ENCODE data around the gene ARHGDIB. TPM values are rescaled to one million over a fixed set of nuclear protein-coding genes. Genes with fewer than 3 reads are reported as not detected.

ARHGDIB gene
- total RNA-seq, 1 donor from 2014 or later, result 10.4 TPM

DNA sequence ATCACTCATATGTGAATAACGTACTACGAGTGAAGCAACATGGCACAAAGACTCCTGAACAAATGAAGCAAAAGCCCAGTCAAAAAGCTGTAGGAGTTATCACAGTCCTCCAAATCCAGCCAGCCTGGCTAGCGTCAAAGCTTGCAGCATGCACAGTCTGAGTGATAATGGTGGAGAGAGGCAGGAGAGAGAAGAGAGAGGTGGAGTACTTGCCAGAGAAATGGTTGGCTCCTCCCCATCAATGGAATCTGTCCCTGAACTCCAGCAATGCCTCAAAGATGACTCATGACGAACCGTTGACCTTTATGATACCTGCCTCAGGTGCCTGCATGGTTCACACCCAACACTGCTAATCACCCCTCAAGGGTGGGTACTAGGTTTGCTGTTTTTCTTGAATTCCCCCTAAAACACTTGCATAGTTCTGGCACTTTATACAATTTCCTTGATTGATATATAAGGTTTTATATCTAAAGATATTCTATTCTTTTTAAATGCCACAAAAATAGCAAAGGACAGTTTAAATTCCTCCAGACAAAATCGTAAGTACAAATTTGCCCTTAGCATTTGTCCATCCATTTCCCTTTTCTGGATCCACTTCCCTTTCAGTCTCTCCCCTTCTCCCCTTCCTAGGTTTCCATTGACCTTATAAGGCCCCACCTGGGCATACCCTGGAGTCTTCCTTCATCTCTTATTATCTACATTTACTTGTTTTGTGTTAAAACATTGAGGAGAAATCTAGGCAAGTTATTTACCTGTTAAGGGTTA lies 10.2 kb downstream of the ARHGDIB start:
- no peak overlapping the region for H3K4me3 ChIP-seq (ENCODE audit: low read depth, low read length)
- DNase-seq (ENCODE audit: low read depth), result no peak
- H3K27me3 ChIP-seq (ENCODE audit: control insufficient read depth, insufficient read depth, low read length), result no peaks in the 10 kb centered on the region
- TF ChIP-seq, protein P1, sequence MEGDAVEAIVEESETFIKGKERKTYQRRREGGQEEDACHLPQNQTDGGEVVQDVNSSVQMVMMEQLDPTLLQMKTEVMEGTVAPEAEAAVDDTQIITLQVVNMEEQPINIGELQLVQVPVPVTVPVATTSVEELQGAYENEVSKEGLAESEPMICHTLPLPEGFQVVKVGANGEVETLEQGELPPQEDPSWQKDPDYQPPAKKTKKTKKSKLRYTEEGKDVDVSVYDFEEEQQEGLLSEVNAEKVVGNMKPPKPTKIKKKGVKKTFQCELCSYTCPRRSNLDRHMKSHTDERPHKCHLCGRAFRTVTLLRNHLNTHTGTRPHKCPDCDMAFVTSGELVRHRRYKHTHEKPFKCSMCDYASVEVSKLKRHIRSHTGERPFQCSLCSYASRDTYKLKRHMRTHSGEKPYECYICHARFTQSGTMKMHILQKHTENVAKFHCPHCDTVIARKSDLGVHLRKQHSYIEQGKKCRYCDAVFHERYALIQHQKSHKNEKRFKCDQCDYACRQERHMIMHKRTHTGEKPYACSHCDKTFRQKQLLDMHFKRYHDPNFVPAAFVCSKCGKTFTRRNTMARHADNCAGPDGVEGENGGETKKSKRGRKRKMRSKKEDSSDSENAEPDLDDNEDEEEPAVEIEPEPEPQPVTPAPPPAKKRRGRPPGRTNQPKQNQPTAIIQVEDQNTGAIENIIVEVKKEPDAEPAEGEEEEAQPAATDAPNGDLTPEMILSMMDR (IDR thresholded peaks at IDR 0.05; ENCODE audit: insufficient read depth, low read length, poor library complexity, severe bottlenecking), result no peak
- no peaks in the 10 kb centered on the region for H3K36me3 ChIP-seq (ENCODE audit: control insufficient read depth, insufficient read depth, low read length)

DNA sequence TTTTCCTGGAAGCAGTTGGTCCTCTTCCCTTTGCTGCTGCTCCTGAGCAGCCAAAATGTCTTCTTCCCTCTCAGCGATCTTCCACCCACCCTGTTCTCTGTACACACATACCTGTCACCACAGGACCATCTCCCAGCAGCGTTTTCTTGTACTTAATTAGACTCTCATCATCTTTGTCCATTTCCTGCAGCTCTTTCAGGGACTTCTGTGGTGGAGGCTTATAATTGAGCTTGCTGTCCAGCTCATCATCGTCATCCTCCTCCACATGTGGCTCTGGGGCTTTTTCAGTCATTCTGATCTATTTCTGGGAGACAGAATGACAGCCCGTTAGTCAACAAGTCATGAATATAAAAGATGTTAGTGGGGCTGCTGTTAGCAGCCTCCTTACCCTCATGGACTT lies 11.0 kb downstream of the ARHGDIB start:
- Histone ChIP-seq H3K36me3 (ENCODE audit: control insufficient read depth, insufficient read depth, low read length) (no peaks in the 10 kb centered on the region), H3K4me3 (ENCODE audit: low read depth, low read length) (no peak overlapping the region), H3K27me3 (ENCODE audit: control insufficient read depth, insufficient read depth, low read length) (no peaks in the 10 kb centered on the region)
- TF ChIP-seq, protein P1 (IDR thresholded peaks at IDR 0.05; ENCODE audit: insufficient read depth, low read length, poor library complexity, severe bottlenecking), result no peak
- no peak for DNase-seq (ENCODE audit: low read depth)

DNA sequence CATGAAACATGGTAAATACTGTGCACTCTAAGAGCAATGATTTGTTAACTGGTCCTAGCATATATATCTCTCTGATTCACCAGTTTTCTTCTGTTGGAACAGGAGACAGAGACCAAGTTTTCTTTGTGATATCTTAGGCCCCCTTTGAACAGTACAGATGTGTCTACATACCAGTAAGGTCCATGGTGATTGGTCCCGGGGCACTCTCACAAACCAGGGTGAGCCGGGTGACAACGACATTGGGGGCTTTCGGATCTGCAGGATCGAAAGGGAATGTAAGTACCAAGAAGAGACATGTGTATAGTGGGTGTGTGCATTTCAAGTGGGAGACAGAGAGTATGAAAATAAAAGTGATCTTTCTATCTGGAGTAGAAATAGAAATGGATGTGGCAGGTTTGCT lies 11.8 kb downstream of the ARHGDIB start:
- no peak for DNase-seq (ENCODE audit: low read depth)
- Histone ChIP-seq H3K27me3 (ENCODE audit: control insufficient read depth, insufficient read depth, low read length) (no peaks in the 10 kb centered on the region), H3K4me3 (ENCODE audit: low read depth, low read length) (no peak overlapping the region), H3K36me3 (ENCODE audit: control insufficient read depth, insufficient read depth, low read length) (no peaks in the 10 kb centered on the region)
- TF ChIP-seq, protein P1 (IDR thresholded peaks at IDR 0.05; ENCODE audit: insufficient read depth, low read length, poor library complexity, severe bottlenecking), result no peak

DNA sequence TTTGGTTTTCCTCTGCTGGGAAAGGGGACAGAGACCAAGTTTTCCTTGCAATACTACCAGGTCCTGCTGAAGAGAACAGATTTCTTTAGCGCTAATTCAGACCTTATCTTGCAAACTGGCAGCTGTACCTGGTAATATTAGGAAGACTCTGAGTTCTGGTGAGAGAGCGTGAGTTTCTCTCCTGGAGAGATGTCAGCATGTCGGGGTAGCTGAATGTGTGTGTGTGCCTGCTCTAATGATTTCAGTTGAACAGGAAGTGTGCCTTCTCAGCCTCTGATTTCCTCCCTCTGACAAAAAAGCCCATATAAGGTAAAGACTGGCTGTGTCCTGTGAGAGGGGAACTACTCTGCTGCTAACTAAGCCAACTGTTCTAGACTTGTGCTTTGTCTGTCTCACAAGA lies 12.7 kb downstream of the ARHGDIB start:
- peak; percentile 90 for DNase-seq (ENCODE audit: low read depth)
- no peak overlapping the region for H3K4me3 ChIP-seq (ENCODE audit: low read depth, low read length)

DNA sequence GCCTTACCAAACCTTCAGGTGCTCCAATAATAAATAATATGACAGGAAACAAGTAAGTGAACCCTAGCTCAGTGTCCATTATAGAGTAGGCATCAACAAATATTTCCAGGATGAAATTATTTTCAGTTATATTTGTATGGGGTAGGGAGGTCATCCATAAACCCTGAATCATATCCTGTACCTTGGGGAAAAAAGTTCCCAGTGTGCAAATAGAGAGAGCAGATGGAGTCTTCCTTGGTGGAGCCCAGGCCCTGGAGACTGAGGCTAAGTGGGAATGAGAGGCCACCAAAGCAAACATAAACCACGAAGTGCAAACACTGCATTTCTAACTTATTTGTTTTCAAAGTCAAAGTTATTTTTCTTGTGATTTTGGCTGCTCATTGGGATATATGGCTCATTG lies 14.5 kb downstream of the ARHGDIB start:
- Histone ChIP-seq H3K27me3 (ENCODE audit: control insufficient read depth, insufficient read depth, low read length) (no peaks in the 10 kb centered on the region), H3K4me3 (ENCODE audit: low read depth, low read length) (no peak overlapping the region), H3K36me3 (ENCODE audit: control insufficient read depth, insufficient read depth, low read length) (no peaks in the 10 kb centered on the region)
- TF ChIP-seq, protein P1 (IDR thresholded peaks at IDR 0.05; ENCODE audit: insufficient read depth, low read length, poor library complexity, severe bottlenecking), result no peak
- no peak for DNase-seq (ENCODE audit: low read depth)

More for the DNA sequence above, 12.7 kb downstream of the ARHGDIB start:
- H3K27me3 ChIP-seq (ENCODE audit: control insufficient read depth, insufficient read depth, low read length), result no peaks in the 10 kb centered on the region
- H3K36me3 ChIP-seq (ENCODE audit: control insufficient read depth, insufficient read depth, low read length), result no peaks in the 10 kb centered on the region
- TF ChIP-seq, protein P1 (IDR thresholded peaks at IDR 0.05; ENCODE audit: insufficient read depth, low read length, poor library complexity, severe bottlenecking), result no peak

DNA sequence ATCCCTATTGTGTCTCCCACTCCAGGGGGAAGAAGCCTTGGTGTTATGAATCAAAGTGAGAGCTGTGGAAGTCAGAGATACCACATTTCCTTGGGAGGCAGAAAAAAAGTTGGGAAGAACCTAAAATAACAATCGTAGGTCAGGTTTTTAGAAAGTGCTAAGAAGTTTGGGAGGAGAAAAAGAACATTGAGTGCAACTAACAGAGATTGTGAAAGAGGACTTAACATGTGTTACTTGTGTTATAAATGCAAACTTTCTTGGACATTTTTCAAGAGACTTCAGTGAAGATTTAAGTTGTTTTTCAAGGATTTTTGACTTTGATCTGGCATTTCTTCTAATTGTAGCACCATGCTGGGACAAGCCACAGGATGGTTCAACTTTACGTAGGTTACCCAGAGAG lies 15.2 kb downstream of the ARHGDIB start:
- TF ChIP-seq, protein P1 (IDR thresholded peaks at IDR 0.05; ENCODE audit: insufficient read depth, low read length, poor library complexity, severe bottlenecking), result no peak
- H3K36me3 ChIP-seq (ENCODE audit: control insufficient read depth, insufficient read depth, low read length), result no peaks in the 10 kb centered on the region
- no peak overlapping the region for H3K4me3 ChIP-seq (ENCODE audit: low read depth, low read length)
- H3K27me3 ChIP-seq (ENCODE audit: control insufficient read depth, insufficient read depth, low read length), result no peaks in the 10 kb centered on the region
- DNase-seq (ENCODE audit: low read depth), result no peak

All from kidney epithelial cell (primary cell).